Uterus (tissue), 4 donors: ENCODE measurements around the gene GRIA1. TPM values are rescaled to one million over a fixed set of nuclear protein-coding genes. Genes with fewer than 3 reads are reported as not detected.

Experiments
- DNase-seq, 2 donors: peaks; one replicate each; pipeline ENCODE4 v3.0.0-alpha.2; 2019 to 2020
- H3K27ac ChIP-seq, 2 donors: fragments of 200-600 bp; sonication (generic); 1 replicate in 1 of 2; 2 replicates in 1 of 2; pipeline ENCODE4 v1.5.1; 2016 to 2018
- H3K27me3 ChIP-seq, 2 donors: fragments of 200-600 bp; sonication (generic); one replicate each; pipeline ENCODE4 v1.5.1; 2018 to 2019; ENCODE audit warnings: control low read depth in 1 of 2
- H3K36me3 ChIP-seq, 2 donors: fragments of 200-600 bp; sonication (generic); one replicate each; pipeline ENCODE4 v1.5.1; 2019; ENCODE audit warnings: control low read depth in 1 of 2
- H3K4me1 ChIP-seq, 2 donors: fragments of 200-600 bp; sonication (generic); one replicate each; pipeline ENCODE4 v1.5.1; 2018 to 2019; ENCODE audit warnings: control low read depth in 1 of 2
- H3K4me3 ChIP-seq, 2 donors: fragments of 200-600 bp; sonication (generic); 1 replicate in 1 of 2; 2 replicates in 1 of 2; pipeline ENCODE4 v1.5.1; 2018 to 2019; ENCODE audit warnings: mild to moderate bottlenecking in 1 of 2
- H3K9me3 ChIP-seq, 2 donors: fragments of 200-600 bp; sonication (generic); one replicate each; pipeline ENCODE4 v1.5.1; 2019; ENCODE audit warnings: control low read depth in 1 of 2
- CTCF ChIP-seq, 4 experiments: fragments of 200-600 bp in 2 of 4; fragments of 450-650 bp in 2 of 4; sonication (generic) in 2 of 4; IDR thresholded peaks; one replicate each; pipeline ENCODE4 v1.5.1; 2016 to 2019; ENCODE audit warnings: antibody characterized with exemption in 4 of 4, mild to moderate bottlenecking in 2 of 4, moderate library complexity in 1 of 4
- POLR2A ChIP-seq, 2 donors: fragments of 450-650 bp; IDR thresholded peaks; one replicate each; pipeline ENCODE4 v1.6.1; 2016; ENCODE audit warnings: antibody characterized with exemption in 2 of 2, mild to moderate bottlenecking in 1 of 2, moderate library complexity in 1 of 2
- intact Hi-C: fragments of 100-400 bp; cut with DNase I; formaldehyde crosslinking; loops from one replicate; pipeline ENCODE4 v1.15.1; 2023; ENCODE audit warnings: low total_unique reads
- total RNA-seq, 4 donors: library from RNA; depleted of rRNA in 3 of 4; stranded (reverse); fragments of >200 nt in 3 of 4; gene quantifications; one replicate each; pipeline versions ENCODE4 v1.1.0 to v1.2.4, GENCODE V29; 2014 to 2023
- donor health status: DM: yes; HTN: yes; CAD: no.

GRIA1 gene
- total RNA-seq, 4 donors from 2014 or later, result 0.37 to 24.1 (median 1.5) TPM; not detected in 1

GRCh38 chr5:153751251-153751650 is 260.8 kb downstream of the GRIA1 start:
- Histone ChIP-seq H3K4me3 (no peak overlapping the region), H3K36me3 (no peaks in the 10 kb centered on the region), H3K9me3 (no peaks in the 10 kb centered on the region), H3K27me3 (no peaks in the 10 kb centered on the region), H3K4me1 (no peaks in the 10 kb centered on the region), H3K27ac (no peak overlapping the region)
- no peak for DNase-seq
- intact Hi-C loops, result no loop called here
- TF ChIP-seq POLR2A (IDR thresholded peaks at IDR 0.05) (no peak), CTCF (IDR thresholded peaks at IDR 0.05) (no peak)

- Histone ChIP-seq H3K27ac (no peak overlapping the region), H3K27me3 (no peaks in the 10 kb centered on the region), H3K36me3 (no peaks in the 10 kb centered on the region), H3K4me1 (no peaks in the 10 kb centered on the region), H3K9me3 (no peaks in the 10 kb centered on the region), H3K4me3 (no peak overlapping the region)
- TF ChIP-seq POLR2A (IDR thresholded peaks at IDR 0.05) (no peak), CTCF (IDR thresholded peaks at IDR 0.05) (no peak)
- no peak for DNase-seq
- intact Hi-C loops, result no loop called here
Observed at GRCh38 chr5:153752890-153753289, 262.4 kb downstream of the GRIA1 start.

GRCh38 chr5:153753645-153754432 is 263.4 kb downstream of the GRIA1 start:
- Histone ChIP-seq H3K27me3 (no peaks in the 10 kb centered on the region), H3K9me3 (no peaks in the 10 kb centered on the region), H3K27ac (no peak overlapping the region), H3K4me3 (no peak overlapping the region), H3K36me3 (no peaks in the 10 kb centered on the region), H3K4me1 (no peaks in the 10 kb centered on the region)
- DNase-seq, result no peak
- no peak for TF ChIP-seq CTCF (IDR thresholded peaks at IDR 0.05)
- no peak for TF ChIP-seq POLR2A (IDR thresholded peaks at IDR 0.05)
- intact Hi-C loops, result no loop called here

GRCh38 chr5:153755913-153756500 is 265.5 kb downstream of the GRIA1 start:
- no peak for TF ChIP-seq CTCF (IDR thresholded peaks at IDR 0.05)
- no peak for TF ChIP-seq POLR2A (IDR thresholded peaks at IDR 0.05)
- H3K27me3 ChIP-seq, result no peaks in the 10 kb centered on the region
- DNase-seq, result no peak
- no peaks in the 10 kb centered on the region for H3K4me1 ChIP-seq
- H3K27ac ChIP-seq, result no peak overlapping the region
- no peaks in the 10 kb centered on the region for H3K36me3 ChIP-seq
- no peak overlapping the region for H3K4me3 ChIP-seq
- H3K9me3 ChIP-seq, result no peaks in the 10 kb centered on the region
- intact Hi-C loops, result no loop called here

- TF ChIP-seq POLR2A (IDR thresholded peaks at IDR 0.05), result no peak
- TF ChIP-seq CTCF (IDR thresholded peaks at IDR 0.05), result no peak
- H3K27ac ChIP-seq, result no peak overlapping the region
- DNase-seq, result no peak
- no peaks in the 10 kb centered on the region for H3K36me3 ChIP-seq
- H3K27me3 ChIP-seq, result no peaks in the 10 kb centered on the region
- intact Hi-C loops, result no loop called here
- no peaks in the 10 kb centered on the region for H3K9me3 ChIP-seq
- no peaks in the 10 kb centered on the region for H3K4me1 ChIP-seq
- H3K4me3 ChIP-seq, result no peak overlapping the region
Observed at GRCh38 chr5:153756540-153756939, 266.1 kb downstream of the GRIA1 start.
